MM.1S (cell line): ENCODE data around the gene ZNG1F.
"Not testable (repeated sequence)": the region's sequence is repeated elsewhere in the genome, so short reads cannot be mapped to it uniquely, and the experiment has no call there.

Source experiments
- EZH2 ChIP-seq: fragments of 300-600 bp; sonication (generic); optimal IDR thresholded peaks from 2 replicates; pipeline ENCODE3; 2017; ENCODE audit warnings: low read depth, mild to moderate bottlenecking, antibody characterized with exemption, low read length, mixed read lengths
- TF ChIP-seq, protein P1 (sequence below): fragments of 300-600 bp; sonication (generic); IDR thresholded peaks from 2 replicates; pipeline ENCODE4 v1.5.1; 2016; ENCODE audit warnings: antibody characterized with exemption, low read length, mixed read lengths

- not testable (repeated sequence) for TF ChIP-seq EZH2
- TF ChIP-seq, protein P1, sequence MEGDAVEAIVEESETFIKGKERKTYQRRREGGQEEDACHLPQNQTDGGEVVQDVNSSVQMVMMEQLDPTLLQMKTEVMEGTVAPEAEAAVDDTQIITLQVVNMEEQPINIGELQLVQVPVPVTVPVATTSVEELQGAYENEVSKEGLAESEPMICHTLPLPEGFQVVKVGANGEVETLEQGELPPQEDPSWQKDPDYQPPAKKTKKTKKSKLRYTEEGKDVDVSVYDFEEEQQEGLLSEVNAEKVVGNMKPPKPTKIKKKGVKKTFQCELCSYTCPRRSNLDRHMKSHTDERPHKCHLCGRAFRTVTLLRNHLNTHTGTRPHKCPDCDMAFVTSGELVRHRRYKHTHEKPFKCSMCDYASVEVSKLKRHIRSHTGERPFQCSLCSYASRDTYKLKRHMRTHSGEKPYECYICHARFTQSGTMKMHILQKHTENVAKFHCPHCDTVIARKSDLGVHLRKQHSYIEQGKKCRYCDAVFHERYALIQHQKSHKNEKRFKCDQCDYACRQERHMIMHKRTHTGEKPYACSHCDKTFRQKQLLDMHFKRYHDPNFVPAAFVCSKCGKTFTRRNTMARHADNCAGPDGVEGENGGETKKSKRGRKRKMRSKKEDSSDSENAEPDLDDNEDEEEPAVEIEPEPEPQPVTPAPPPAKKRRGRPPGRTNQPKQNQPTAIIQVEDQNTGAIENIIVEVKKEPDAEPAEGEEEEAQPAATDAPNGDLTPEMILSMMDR: not testable (repeated sequence)
Observed at GRCh38 chr9:41119311-41119710, 69.8 kb downstream of the ZNG1F start.
